Measurements from ENCODE around the gene SCN4A.

Gene SCN4A

GRCh38 chr17:63978272-63979200 lies 5.8 kb upstream of the SCN4A start:
- TF ChIP-seq GATA3 (IDR thresholded peaks at IDR 0.05; ENCODE audit: low read depth, low read length) (no peak), GATA2 (IDR thresholded peaks at IDR 0.05; ENCODE audit: low read depth, low read length) (no peak)

GRCh38 chr17:63976702-63977101 lies 4.0 kb upstream of the SCN4A start:
- TF ChIP-seq GATA2 (IDR thresholded peaks at IDR 0.05; ENCODE audit: low read depth, low read length) (no peak), GATA3 (IDR thresholded peaks at IDR 0.05; ENCODE audit: low read depth, low read length) (no peak)

DNA sequence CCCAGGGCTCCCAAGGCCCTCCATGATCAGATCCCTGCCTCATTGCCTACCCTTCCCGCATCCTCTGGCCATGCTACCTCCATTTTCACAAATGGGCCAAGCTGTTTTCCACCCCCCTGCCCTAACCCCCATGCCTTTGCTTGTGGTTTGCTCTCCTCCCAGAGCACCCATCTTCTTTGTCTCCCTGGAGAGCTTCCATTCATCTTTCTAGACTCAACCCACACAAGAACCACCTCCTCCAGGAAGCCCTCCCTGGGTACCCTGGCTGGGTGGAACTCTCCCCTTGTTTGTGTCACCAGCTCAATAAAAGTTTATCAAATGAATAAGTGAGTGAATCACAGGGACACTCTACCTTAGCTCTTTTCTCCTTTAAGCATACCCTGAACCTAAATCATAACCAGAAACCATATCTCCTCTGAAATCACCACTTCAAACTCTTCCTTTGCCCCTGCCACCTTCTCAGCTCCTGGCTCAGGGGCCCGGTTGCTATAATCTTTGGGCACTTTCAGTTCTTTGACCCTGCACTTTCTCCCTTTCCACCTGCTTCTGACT lies 2.9 kb upstream of the SCN4A start:
- no peak for TF ChIP-seq GATA3 (IDR thresholded peaks at IDR 0.05; ENCODE audit: low read depth, low read length)
- no peak for TF ChIP-seq GATA2 (IDR thresholded peaks at IDR 0.05; ENCODE audit: low read depth, low read length)

DNA sequence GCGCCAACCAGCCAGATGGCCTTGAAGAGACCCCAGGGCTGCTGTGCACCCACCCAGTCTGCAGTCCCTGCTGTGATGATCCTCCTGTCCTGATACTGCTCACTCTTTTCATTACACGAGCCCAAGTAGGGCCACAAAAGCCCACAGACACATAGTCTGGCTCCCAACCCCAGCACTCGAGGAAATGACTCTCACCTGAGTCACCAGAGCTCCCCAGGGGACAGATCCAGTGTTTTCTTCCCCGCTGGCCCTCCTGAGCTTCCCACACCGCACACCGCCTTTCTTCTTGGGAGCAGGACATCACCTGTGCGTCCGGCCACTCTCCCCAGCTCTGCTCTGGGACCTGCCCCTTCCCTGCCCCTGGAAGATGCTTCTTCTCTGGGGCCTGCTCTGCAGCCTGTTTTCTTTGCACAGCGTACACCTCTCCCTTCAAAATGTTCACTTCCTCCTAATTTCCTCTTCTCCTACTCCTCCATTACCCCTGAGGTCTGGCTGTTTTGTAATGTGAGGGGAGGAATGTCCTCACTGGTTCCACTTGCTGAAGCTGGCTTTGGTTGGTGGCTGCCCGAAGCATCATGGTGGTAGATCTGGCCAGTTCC lies 2.0 kb upstream of the SCN4A start:
- TF ChIP-seq GATA2 (IDR thresholded peaks at IDR 0.05; ENCODE audit: low read depth, low read length) (no peak), GATA3 (IDR thresholded peaks at IDR 0.05; ENCODE audit: low read depth, low read length) (no peak)

DNA sequence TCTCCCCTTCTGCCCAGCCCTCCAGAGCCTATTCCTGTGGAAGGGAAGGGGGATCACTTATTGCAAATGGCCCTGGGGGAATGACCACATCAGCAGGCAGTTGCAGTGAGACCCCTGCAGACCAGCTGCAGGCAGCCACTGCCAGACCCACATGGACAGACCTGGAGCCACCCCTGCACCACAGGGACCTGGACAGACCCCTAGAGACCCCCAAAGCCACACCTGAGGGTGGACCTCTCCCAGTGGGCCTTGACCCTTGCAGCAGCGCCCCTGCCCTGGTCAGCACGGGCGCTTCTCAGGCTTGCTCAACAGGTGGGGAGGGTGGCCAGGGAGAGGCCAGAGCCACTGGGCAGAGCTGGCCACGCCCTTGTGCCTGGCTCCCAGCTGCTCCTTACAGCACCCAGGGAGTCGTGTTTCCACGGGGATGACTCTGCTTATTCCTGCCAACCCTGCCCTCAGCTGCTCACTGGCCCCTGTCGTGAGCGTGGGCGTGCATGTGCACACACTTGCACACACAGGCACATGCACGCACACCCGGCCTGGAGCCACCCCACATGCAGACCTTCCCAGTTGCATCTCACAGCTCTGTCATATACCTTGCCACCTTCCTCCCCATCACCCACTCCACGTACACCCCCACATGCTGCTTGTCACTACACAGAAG lies 1.3 kb upstream of the SCN4A start:
- TF ChIP-seq GATA3 (IDR thresholded peaks at IDR 0.05; ENCODE audit: low read depth, low read length), result no peak
- TF ChIP-seq GATA2 (IDR thresholded peaks at IDR 0.05; ENCODE audit: low read depth, low read length), result no peak

DNA sequence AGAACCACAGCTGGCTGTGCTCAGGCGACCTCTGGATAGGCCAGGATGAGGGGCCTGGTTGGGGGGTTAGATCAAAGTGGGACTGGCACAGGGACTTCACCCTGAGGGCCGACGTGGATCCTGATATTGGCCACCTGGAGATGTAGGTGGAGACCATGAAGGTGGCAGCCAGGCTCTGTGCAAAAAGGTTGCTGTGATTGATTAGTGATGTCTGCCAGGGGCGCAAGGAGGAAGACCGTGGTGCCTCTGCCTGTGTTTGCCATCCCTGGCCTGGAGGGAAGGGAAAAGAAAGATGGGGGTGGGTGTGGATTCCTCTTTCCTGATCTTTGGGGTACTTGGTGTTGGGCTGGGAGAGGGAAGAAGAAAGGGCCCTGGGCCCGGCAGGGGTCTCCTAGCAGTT lies 529 bp upstream of the SCN4A start:
- no peak for TF ChIP-seq GATA3 (IDR thresholded peaks at IDR 0.05; ENCODE audit: low read depth, low read length)
- no peak for TF ChIP-seq GATA2 (IDR thresholded peaks at IDR 0.05; ENCODE audit: low read depth, low read length)

GRCh38 chr17:63969278-63969677 lies 3.4 kb downstream of the SCN4A start:
- TF ChIP-seq GATA3 (IDR thresholded peaks at IDR 0.05; ENCODE audit: low read depth, low read length), result no peak
- TF ChIP-seq GATA2 (IDR thresholded peaks at IDR 0.05; ENCODE audit: low read depth, low read length), result no peak

DNA sequence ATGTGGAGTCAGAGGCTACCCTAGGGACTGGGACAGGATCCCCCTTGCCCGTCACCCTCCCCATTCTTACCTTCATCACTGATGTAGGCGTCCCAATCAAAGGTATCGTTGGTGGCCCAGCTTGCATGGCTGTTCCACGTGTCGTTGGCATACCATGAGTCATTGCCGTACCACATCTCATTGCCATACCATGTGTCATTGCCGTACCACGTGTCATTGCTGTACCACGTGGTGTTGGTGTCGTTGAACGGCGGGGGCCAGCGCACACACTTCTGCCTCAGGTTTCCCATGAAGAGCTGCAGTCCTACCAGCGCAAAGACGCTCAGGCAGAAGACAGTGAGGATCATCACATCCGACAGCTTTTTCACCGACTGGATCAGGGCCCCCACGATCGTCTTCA lies 4.8 kb downstream of the SCN4A start:
- no peak for TF ChIP-seq GATA2 (IDR thresholded peaks at IDR 0.05; ENCODE audit: low read depth, low read length)
- no peak for TF ChIP-seq GATA3 (IDR thresholded peaks at IDR 0.05; ENCODE audit: low read depth, low read length)

- TF ChIP-seq GATA3 (IDR thresholded peaks at IDR 0.05; ENCODE audit: low read depth, low read length) (no peak), GATA2 (IDR thresholded peaks at IDR 0.05; ENCODE audit: low read depth, low read length) (no peak)
These were observed 6.0 kb downstream of the SCN4A start for GRCh38 chr17:63966646-63967264.

DNA sequence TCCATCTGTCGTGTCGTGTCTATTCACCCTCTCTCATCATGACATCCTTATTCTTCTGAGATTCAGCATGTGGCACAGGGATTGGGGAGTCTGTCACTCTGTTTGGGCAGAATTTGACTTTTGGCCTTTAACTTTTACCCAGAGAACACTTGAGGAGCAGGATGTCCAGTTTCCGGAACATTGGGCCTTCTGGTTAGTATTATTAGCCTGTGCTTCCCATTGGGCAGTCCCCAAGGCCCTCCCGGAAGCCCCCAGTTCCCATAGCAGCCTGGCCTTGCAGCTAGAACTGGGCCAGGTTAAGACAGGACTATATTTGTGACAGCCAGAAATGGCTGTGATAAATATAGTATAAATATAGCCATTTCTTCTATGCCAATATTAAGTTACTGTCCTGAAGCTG lies 9.6 kb downstream of the SCN4A start:
- TF ChIP-seq GATA3 (IDR thresholded peaks at IDR 0.05; ENCODE audit: low read depth, low read length), result no peak
- TF ChIP-seq GATA2 (IDR thresholded peaks at IDR 0.05; ENCODE audit: low read depth, low read length), result no peak

DNA sequence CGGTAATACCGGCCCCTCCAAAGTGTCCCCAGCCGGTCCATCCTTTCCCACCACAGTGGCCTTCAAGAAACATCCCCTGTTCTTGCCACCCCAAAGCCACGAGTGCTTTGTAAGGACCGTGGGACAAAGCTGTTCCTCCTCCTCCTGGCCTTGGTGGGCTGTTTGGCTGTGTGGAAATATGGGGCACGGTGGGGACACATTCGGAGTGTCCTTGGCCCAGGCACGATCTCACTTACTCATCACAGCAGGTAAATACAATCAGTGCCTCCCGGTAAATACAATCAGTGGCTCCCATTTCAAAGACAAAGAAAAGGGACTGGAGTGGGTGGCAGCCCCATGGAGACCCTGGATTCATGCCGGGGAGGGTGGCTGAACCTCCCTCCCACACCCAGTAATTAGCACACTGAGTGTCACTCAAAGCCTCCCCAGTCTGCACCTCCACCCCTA lies 10.4 kb downstream of the SCN4A start:
- TF ChIP-seq GATA2 (IDR thresholded peaks at IDR 0.05; ENCODE audit: low read depth, low read length) (no peak), GATA3 (IDR thresholded peaks at IDR 0.05; ENCODE audit: low read depth, low read length) (no peak)

GRCh38 chr17:63961355-63962212 lies 11.1 kb downstream of the SCN4A start:
- TF ChIP-seq GATA3 (IDR thresholded peaks at IDR 0.05; ENCODE audit: low read depth, low read length), result no peak
- TF ChIP-seq GATA2 (IDR thresholded peaks at IDR 0.05; ENCODE audit: low read depth, low read length), result no peak

GRCh38 chr17:63960430-63960829 lies 12.3 kb downstream of the SCN4A start:
- no peak for TF ChIP-seq GATA2 (IDR thresholded peaks at IDR 0.05; ENCODE audit: low read depth, low read length)
- no peak for TF ChIP-seq GATA3 (IDR thresholded peaks at IDR 0.05; ENCODE audit: low read depth, low read length)

All from SH-SY5Y (cell line).